ENCODE results near the gene SETBP1.

DNA sequence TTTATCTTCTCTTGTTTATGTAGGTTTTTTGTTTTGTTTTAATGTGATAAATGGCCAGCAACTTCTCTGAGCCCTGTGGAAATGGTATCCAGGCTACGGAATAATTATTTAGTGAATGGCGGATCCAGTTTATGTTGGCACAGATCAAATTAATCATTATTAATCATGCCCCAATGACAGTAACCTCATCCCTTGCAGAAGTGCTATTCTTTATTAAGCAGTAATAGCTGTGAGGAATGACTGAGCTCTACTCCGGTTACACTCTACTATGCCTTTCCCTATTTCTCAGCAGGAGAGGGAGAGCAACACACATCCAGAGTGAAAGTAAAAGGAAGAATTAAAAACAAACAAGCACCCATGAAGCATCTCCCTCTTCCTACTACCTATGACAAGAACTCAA is 84.8 kb downstream of the SETBP1 start:
- TF ChIP-seq TAF1 (IDR thresholded peaks at IDR 0.05; ENCODE audit: low read depth, low read length): no peak
- TF ChIP-seq, protein P1, sequence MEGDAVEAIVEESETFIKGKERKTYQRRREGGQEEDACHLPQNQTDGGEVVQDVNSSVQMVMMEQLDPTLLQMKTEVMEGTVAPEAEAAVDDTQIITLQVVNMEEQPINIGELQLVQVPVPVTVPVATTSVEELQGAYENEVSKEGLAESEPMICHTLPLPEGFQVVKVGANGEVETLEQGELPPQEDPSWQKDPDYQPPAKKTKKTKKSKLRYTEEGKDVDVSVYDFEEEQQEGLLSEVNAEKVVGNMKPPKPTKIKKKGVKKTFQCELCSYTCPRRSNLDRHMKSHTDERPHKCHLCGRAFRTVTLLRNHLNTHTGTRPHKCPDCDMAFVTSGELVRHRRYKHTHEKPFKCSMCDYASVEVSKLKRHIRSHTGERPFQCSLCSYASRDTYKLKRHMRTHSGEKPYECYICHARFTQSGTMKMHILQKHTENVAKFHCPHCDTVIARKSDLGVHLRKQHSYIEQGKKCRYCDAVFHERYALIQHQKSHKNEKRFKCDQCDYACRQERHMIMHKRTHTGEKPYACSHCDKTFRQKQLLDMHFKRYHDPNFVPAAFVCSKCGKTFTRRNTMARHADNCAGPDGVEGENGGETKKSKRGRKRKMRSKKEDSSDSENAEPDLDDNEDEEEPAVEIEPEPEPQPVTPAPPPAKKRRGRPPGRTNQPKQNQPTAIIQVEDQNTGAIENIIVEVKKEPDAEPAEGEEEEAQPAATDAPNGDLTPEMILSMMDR (IDR thresholded peaks at IDR 0.05; ENCODE audit: control extremely low read depth in 1 of 3, insufficient read depth in 1 of 3, low read depth in 1 of 3, low read length in 3 of 3): no peak

All from H1 (cell line).